ENCODE results near the gene PARVA.

DNA sequence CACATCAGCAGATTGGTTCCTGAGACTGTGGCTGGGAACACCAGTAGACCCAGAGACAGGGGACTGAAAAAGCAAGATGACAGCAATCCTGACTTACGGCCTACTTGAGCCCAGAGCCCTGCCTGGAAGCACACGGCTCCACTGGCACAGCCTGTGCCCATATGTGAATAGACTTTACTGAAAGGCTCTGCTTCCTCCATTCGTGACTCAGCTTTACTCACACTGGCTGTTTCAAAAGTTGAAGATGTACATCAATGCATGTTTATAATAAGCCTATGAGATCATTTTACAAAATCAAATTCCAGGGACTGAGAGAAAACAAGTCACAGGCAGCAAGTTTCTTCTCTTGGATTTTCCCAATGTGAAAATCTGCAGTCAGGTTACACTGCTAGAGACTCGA is 162.2 kb downstream of the PARVA start:
- TF ChIP-seq, protein P1, sequence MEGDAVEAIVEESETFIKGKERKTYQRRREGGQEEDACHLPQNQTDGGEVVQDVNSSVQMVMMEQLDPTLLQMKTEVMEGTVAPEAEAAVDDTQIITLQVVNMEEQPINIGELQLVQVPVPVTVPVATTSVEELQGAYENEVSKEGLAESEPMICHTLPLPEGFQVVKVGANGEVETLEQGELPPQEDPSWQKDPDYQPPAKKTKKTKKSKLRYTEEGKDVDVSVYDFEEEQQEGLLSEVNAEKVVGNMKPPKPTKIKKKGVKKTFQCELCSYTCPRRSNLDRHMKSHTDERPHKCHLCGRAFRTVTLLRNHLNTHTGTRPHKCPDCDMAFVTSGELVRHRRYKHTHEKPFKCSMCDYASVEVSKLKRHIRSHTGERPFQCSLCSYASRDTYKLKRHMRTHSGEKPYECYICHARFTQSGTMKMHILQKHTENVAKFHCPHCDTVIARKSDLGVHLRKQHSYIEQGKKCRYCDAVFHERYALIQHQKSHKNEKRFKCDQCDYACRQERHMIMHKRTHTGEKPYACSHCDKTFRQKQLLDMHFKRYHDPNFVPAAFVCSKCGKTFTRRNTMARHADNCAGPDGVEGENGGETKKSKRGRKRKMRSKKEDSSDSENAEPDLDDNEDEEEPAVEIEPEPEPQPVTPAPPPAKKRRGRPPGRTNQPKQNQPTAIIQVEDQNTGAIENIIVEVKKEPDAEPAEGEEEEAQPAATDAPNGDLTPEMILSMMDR (IDR thresholded peaks at IDR 0.05): no peak
- no peak for TF ChIP-seq ZFX (IDR thresholded peaks at IDR 0.05; ENCODE audit: borderline replicate concordance)
